ENCODE results near the gene TGFB1.

DNA sequence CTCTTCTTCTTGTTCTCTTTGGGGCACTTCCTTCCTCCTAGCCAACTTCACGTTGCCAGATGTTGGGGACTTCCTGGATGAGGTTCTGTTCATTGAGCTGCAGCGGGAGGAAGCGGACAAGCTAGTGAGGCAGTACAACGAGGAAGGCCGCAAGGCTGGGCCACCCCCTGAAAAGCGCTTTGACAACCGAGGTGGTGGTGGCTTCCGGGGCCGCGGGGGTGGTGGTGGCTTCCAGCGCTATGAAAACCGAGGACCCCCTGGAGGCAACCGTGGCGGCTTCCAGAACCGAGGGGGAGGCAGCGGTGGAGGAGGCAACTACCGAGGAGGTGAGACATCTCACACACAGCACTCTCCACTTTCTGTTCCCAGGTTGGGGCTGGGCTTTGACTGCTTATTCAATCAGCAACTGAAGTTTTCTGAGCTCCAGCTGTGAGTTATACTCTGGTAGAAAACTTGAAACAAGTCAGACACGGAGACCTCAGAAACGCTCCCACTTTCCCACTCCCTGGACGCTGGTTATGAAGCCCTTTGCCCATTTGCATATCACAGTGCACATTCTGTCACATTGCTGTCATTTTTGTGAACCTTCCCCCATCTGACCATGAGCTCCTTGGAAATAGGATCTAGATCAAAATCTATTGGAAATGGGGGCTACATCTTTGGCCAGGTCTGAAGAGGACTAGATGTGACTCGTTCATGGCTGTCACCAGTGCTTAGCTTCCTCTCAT lies 50.9 kb downstream of the TGFB1 start:
- TF ChIP-seq, protein P1, sequence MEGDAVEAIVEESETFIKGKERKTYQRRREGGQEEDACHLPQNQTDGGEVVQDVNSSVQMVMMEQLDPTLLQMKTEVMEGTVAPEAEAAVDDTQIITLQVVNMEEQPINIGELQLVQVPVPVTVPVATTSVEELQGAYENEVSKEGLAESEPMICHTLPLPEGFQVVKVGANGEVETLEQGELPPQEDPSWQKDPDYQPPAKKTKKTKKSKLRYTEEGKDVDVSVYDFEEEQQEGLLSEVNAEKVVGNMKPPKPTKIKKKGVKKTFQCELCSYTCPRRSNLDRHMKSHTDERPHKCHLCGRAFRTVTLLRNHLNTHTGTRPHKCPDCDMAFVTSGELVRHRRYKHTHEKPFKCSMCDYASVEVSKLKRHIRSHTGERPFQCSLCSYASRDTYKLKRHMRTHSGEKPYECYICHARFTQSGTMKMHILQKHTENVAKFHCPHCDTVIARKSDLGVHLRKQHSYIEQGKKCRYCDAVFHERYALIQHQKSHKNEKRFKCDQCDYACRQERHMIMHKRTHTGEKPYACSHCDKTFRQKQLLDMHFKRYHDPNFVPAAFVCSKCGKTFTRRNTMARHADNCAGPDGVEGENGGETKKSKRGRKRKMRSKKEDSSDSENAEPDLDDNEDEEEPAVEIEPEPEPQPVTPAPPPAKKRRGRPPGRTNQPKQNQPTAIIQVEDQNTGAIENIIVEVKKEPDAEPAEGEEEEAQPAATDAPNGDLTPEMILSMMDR (IDR thresholded peaks at IDR 0.05), result no peak
- TF ChIP-seq, protein P2, sequence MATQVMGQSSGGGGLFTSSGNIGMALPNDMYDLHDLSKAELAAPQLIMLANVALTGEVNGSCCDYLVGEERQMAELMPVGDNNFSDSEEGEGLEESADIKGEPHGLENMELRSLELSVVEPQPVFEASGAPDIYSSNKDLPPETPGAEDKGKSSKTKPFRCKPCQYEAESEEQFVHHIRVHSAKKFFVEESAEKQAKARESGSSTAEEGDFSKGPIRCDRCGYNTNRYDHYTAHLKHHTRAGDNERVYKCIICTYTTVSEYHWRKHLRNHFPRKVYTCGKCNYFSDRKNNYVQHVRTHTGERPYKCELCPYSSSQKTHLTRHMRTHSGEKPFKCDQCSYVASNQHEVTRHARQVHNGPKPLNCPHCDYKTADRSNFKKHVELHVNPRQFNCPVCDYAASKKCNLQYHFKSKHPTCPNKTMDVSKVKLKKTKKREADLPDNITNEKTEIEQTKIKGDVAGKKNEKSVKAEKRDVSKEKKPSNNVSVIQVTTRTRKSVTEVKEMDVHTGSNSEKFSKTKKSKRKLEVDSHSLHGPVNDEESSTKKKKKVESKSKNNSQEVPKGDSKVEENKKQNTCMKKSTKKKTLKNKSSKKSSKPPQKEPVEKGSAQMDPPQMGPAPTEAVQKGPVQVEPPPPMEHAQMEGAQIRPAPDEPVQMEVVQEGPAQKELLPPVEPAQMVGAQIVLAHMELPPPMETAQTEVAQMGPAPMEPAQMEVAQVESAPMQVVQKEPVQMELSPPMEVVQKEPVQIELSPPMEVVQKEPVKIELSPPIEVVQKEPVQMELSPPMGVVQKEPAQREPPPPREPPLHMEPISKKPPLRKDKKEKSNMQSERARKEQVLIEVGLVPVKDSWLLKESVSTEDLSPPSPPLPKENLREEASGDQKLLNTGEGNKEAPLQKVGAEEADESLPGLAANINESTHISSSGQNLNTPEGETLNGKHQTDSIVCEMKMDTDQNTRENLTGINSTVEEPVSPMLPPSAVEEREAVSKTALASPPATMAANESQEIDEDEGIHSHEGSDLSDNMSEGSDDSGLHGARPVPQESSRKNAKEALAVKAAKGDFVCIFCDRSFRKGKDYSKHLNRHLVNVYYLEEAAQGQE (IDR thresholded peaks at IDR 0.05; ENCODE audit: insufficient read depth in 1 of 2, low read depth in 2 of 2, low read length in 1 of 2), result no peak
- no peak for TF ChIP-seq POLR2AphosphoS5 (IDR thresholded peaks at IDR 0.05; ENCODE audit: low read depth, low read length)
